Gastroesophageal sphincter (tissue), 4 donors: ENCODE results near the gene TTC36. TPM values are rescaled to one million over a fixed set of nuclear protein-coding genes. Genes with fewer than 3 reads are reported as not detected.
"Not testable (repeated sequence)": the region's sequence is repeated elsewhere in the genome, so short reads cannot be mapped to it uniquely, and the experiment has no call there.

ENCODE experiments used
- ATAC-seq: fragments of 150-250 bp; one replicate; pipeline ENCODE4 v1.9.1; 2016; ENCODE audit warnings: mild to moderate bottlenecking, moderate library complexity
- H3K27ac ChIP-seq, 4 donors: fragments of 200-600 bp; sonication (generic) in 3 of 4; 1 replicate in 3 of 4; 2 replicates in 1 of 4; pipeline ENCODE4 v1.5.1; 2016 to 2019
- H3K27me3 ChIP-seq: fragments of 200-600 bp; sonication (generic); one replicate; pipeline ENCODE4 v1.5.1; 2019
- H3K36me3 ChIP-seq, 2 donors: fragments of 200-600 bp; sonication (generic); one replicate each; pipeline ENCODE4 v1.5.1; 2019; ENCODE audit warnings: control low read depth in 1 of 2
- H3K4me1 ChIP-seq, 3 donors: fragments of 200-600 bp; sonication (generic); 1 replicate in 2 of 3; 2 replicates in 1 of 3; pipeline ENCODE4 v1.5.1; 2016 to 2019; ENCODE audit warnings: control low read depth in 2 of 3
- H3K4me3 ChIP-seq, 2 donors: fragments of 200-600 bp; sonication (generic); one replicate each; pipeline ENCODE4 v1.5.1; 2019; ENCODE audit warnings: mild to moderate bottlenecking in 1 of 2, moderate library complexity in 1 of 2
- H3K9me3 ChIP-seq, 3 donors: fragments of 200-600 bp; sonication (generic); one replicate each; pipeline ENCODE4 v1.5.1; 2017 to 2019; ENCODE audit warnings: control low read depth in 2 of 3
- EP300 ChIP-seq: sonication (generic); formaldehyde crosslinking; IDR thresholded peaks from one replicate; pipeline ENCODE4 v1.6.1; 2017; ENCODE audit warnings: antibody characterized with exemption, mild to moderate bottlenecking
- POLR2A ChIP-seq, 2 donors: fragments of 450-650 bp; IDR thresholded peaks; one replicate each; pipeline ENCODE4 v1.6.1; 2017; ENCODE audit warnings: antibody characterized with exemption in 2 of 2, mild to moderate bottlenecking in 2 of 2, moderate library complexity in 1 of 2
- POLR2AphosphoS5 ChIP-seq: sonication (generic); formaldehyde crosslinking; IDR thresholded peaks from one replicate; pipeline ENCODE4 v1.6.1; 2017; ENCODE audit warnings: antibody characterized with exemption
- WGBS, 2 donors: methylation state at CpG; one replicate each; pipeline ENCODE4 v1.1.5; 2018; ENCODE audit warnings: low coverage in 1 of 2; 5-methylcytosine and 5-hydroxymethylcytosine counted together
- total RNA-seq, 4 donors: library from RNA; depleted of rRNA; stranded (reverse); fragments of >200 nt; gene quantifications; one replicate each; pipeline ENCODE4 v1.1.0, GENCODE V29; 2016
- TF ChIP-seq, protein P1 (sequence below), 4 experiments: fragments of 200-600 bp in 2 of 4; fragments of 450-650 bp in 2 of 4; sonication (generic) in 1 of 4; IDR thresholded peaks; one replicate each; pipeline ENCODE4 v1.5.1; 2017 to 2019; ENCODE audit warnings: antibody characterized with exemption in 4 of 4, mild to moderate bottlenecking in 2 of 4, moderate library complexity in 2 of 4

The TTC36 gene
- total RNA-seq, 4 donors from 2014 or later: 0.81 to 5.6 (median 3.3) TPM

DNA sequence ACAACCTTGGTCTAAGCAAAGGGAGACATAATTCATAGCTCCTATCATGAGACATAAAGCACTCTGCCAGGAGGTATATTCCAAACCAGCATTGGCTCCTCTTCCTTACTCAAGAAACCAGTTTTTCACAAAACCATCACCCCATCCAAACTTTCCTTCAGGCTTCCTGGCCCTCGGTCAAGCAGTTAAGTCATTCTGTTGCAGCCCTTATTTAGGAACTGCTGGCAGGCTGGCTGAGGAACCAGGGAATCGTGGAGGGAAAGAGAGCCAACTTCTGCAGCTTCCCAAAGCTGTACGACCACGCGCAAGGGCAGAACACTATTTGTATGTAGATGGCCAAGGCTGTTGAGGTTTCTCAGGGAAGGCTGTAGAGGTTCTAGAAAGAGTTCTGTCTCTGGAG, 37.8 kb downstream of the TTC36 start:
- Histone ChIP-seq H3K27ac (peak overlapping the region; percentile 79 to 86 (median 85)), H3K4me3 (peak overlapping the region; percentile 62 to 89), H3K4me1 (peaks cover 0 to 28% (median 3%) of the 10 kb centered on the region in 3 donors), H3K9me3 (no peaks in the 10 kb centered on the region), H3K36me3 (peaks cover 0 to 13% of the 10 kb centered on the region in 2 donors), H3K27me3 (no peaks in the 10 kb centered on the region)
- TF ChIP-seq POLR2AphosphoS5: no peak
- no peak for TF ChIP-seq EP300
- TF ChIP-seq, protein P1, sequence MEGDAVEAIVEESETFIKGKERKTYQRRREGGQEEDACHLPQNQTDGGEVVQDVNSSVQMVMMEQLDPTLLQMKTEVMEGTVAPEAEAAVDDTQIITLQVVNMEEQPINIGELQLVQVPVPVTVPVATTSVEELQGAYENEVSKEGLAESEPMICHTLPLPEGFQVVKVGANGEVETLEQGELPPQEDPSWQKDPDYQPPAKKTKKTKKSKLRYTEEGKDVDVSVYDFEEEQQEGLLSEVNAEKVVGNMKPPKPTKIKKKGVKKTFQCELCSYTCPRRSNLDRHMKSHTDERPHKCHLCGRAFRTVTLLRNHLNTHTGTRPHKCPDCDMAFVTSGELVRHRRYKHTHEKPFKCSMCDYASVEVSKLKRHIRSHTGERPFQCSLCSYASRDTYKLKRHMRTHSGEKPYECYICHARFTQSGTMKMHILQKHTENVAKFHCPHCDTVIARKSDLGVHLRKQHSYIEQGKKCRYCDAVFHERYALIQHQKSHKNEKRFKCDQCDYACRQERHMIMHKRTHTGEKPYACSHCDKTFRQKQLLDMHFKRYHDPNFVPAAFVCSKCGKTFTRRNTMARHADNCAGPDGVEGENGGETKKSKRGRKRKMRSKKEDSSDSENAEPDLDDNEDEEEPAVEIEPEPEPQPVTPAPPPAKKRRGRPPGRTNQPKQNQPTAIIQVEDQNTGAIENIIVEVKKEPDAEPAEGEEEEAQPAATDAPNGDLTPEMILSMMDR (IDR thresholded peaks at IDR 0.05): no peak
- TF ChIP-seq POLR2A (IDR thresholded peaks at IDR 0.05): no peak
- WGBS, 2 donors: 22% methylated on average over 1 of the region's 5 CpGs; no CpG with 5 or more reads in 1 of the 2 donors
- ATAC-seq: peak; percentile 20

DNA sequence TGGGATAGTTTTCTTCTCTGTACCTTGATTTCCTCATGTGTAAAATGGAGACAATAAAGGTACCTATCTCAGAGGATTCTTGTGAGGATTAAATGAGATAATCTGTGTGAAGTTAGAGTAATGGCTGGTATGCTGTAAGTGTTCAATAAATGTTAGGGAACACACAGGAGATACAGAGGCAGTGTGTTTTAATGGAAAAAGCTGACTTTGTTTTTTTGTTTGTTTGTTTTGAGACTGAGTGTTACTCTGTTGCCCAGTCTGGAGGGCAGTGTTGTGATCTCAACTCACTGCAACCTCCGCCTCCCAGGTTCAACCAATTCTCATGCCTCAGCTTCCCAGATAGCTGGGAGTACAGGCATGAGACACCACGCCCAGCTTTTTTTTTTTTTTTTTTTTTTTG, 42.4 kb downstream of the TTC36 start:
- no peaks in the 10 kb centered on the region for H3K9me3 ChIP-seq
- H3K4me1 ChIP-seq: peaks cover 0 to 39% (median 17%) of the 10 kb centered on the region in 3 donors
- TF ChIP-seq EP300 (no peak), POLR2A (IDR thresholded peaks at IDR 0.05) (no peak), POLR2AphosphoS5 (no peak)
- TF ChIP-seq, protein P1 (IDR thresholded peaks at IDR 0.05): no peak
- H3K4me3 ChIP-seq: no peak overlapping the region
- ATAC-seq: no peak
- H3K27me3 ChIP-seq: no peaks in the 10 kb centered on the region
- 83% methylated on average over 2 of the region's 2 CpGs; no CpG with 5 or more reads in 1 of the 2 donors for WGBS, 2 donors
- H3K36me3 ChIP-seq: no peaks in the 10 kb centered on the region
- no peak overlapping the region for H3K27ac ChIP-seq

DNA sequence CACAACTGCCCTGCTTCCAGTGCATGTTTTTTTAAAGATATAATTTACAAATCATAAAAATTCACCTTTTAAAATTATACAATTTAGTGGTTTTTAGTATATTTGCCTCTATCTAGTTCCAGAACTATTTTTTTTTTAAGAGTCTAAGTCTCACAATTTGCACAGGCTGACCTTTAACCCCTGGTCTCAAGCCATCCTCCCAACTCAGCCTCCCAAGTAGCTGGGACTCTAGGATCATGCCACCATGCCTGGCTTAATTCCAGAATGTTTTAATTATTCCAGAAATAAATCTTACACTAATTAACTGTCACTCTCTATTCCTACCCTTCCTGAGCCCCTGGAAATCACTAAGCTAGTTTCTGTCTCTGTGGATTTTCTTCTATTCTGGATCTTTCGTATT, 43.5 kb downstream of the TTC36 start:
- peaks cover 0 to 41% (median 22%) of the 10 kb centered on the region in 3 donors for H3K4me1 ChIP-seq
- H3K36me3 ChIP-seq: no peaks in the 10 kb centered on the region
- H3K9me3 ChIP-seq: no peaks in the 10 kb centered on the region
- no peak overlapping the region for H3K4me3 ChIP-seq
- WGBS, 2 donors: 93 to 100% methylated on average over 1 of the region's 1 CpG
- TF ChIP-seq, protein P1 (IDR thresholded peaks at IDR 0.05): no peak
- TF ChIP-seq EP300: no peak
- TF ChIP-seq POLR2AphosphoS5: no peak
- no peak for TF ChIP-seq POLR2A (IDR thresholded peaks at IDR 0.05)
- H3K27ac ChIP-seq: no peak overlapping the region
- ATAC-seq: no peak
- no peaks in the 10 kb centered on the region for H3K27me3 ChIP-seq

DNA sequence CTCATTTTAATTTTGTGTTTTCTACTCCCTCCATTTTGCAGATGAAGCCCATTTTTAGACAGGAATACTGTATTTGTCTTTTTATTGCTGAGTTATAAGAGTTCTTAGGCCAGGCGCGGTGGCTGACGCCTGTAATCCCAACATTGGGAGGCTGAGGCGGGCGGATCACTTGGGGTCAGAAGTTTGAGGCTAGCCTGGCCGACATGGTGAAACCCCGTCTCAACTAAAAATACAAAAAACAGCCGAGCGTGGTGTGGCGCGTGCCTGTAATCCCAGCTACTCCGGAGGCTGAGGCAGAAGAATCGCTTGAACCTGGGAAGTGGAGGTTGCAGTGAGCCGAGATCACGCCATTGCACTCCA, 44.4 kb downstream of the TTC36 start:
- peak; percentile 22 for ATAC-seq
- H3K9me3 ChIP-seq, H3K36me3 ChIP-seq, H3K27me3 ChIP-seq: not testable (repeated sequence)
- whole genome bisulfite sequencing, 2 donors: 3% methylated on average over 9 of the region's 15 CpGs; no CpG with 5 or more reads in 1 of the 2 donors
- peak overlapping the region; percentile 97 to 99 (median 98) for H3K27ac ChIP-seq
- H3K4me3 ChIP-seq: peak overlapping the region; percentile 85 to 98
- H3K4me1 ChIP-seq: peaks cover 0 to 46% (median 24%) of the 10 kb centered on the region in 3 donors

DNA sequence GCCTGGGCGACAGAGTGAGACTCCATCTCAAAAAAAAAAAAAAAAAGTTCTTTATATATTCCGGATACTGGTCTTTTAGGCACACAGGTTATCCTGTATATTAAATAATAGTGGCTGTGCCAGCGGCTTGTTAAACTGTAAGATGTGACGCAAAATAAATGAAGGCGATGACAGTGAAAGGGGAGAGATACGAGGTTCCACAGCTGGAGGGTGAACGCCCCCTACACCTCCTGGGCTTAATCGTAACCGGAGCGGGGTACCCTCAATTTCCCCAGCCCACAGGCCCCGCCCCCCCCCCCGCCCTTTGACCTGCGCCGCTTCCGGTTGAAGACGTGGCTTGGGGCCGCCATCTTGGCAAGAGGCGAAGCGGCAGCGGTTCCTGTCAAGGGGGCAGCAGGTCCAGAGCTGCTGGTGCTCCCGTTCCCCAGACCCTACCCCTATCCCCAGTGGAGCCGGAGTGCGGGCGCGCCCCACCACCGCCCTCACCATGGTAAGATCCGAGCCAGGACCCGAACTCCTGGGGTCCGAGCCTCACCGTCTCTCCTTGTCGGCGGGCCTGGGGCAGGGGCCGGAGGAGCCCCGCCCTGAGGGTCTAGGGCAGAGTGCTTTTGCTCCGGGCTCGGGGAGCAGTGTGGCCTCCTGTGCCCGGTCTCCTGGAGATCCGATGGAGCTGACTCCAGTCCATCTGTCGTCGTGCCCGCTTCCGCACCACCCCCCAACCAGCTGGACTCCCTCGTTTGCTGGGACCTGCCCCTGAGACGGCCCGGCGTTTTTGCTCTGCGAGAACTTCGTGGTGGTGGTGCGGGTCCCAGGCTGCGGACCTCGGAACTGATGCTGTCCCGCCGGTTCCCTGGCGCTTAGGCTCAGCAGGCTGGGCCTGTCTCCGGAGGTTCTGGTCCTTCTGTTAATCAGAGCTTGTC, 45.0 kb downstream of the TTC36 start, which contains the start of gene ARCN1:
Gene ARCN1 (plus strand): TSS at position 349 of the 920 bp plus-strand sequence. CDS start 139 bp downstream, at position 488.
- no peaks in the 10 kb centered on the region for H3K27me3 ChIP-seq
- peak; percentile 86 for ATAC-seq
- peak within 1 kb of the TSS; percentile 85 to 98 for H3K4me3 ChIP-seq
- peak; percentile 72 for TF ChIP-seq POLR2AphosphoS5
- peak in 1 of 2 donors; percentile 39 for TF ChIP-seq POLR2A (IDR thresholded peaks at IDR 0.05)
- TF ChIP-seq, protein P1 (IDR thresholded peaks at IDR 0.05): no peak
- no peak for TF ChIP-seq EP300
- no peaks in the 10 kb centered on the region for H3K9me3 ChIP-seq
- no peaks in the 10 kb centered on the region for H3K36me3 ChIP-seq
- WGBS, 2 donors: 0% methylated on average over 4 to 12 of the region's 55 CpGs
- peaks cover 0 to 52% (median 26%) of the 10 kb centered on the region in 3 donors for H3K4me1 ChIP-seq
- H3K27ac ChIP-seq: peak within 1 kb of the TSS; percentile 97 to 99 (median 98)
